Hepatocyte (in vitro differentiated cells): Measurements from ENCODE around the gene MUSK. TPM values are rescaled to one million over a fixed set of nuclear protein-coding genes. Genes with fewer than 3 reads are reported as not detected.

Source experiments
- DNase-seq: peaks from one replicate; pipeline ENCODE4 v3.0.0-alpha.2; 2016; ENCODE audit warnings: low spot score
- H2AFZ ChIP-seq: fragments of 200-600 bp; sonication (generic); 2 replicates; pipeline ENCODE4 v1.6.0; 2016; ENCODE audit warnings: antibody characterized with exemption, mild to moderate bottlenecking
- H3K27ac ChIP-seq: fragments of 200-600 bp; sonication (generic); 2 replicates; pipeline ENCODE4 v1.5.1; 2016; ENCODE audit warnings: mild to moderate bottlenecking
- H3K27me3 ChIP-seq: fragments of 200-600 bp; sonication (generic); 2 replicates; pipeline ENCODE4 v1.6.1; 2016
- H3K36me3 ChIP-seq: fragments of 200-600 bp; sonication (generic); replicated peaks from 2 replicates; pipeline ENCODE4 v1.5.1; 2016; ENCODE audit warnings: low read depth; ENCODE audit not compliant: insufficient read depth
- H3K4me1 ChIP-seq: fragments of 200-600 bp; sonication (generic); 2 replicates; pipeline ENCODE4 v1.5.1; 2016; ENCODE audit warnings: mild to moderate bottlenecking, moderate library complexity; ENCODE audit not compliant: insufficient read depth
- H3K4me2 ChIP-seq: fragments of 200-600 bp; sonication (generic); 2 replicates; pipeline ENCODE4 v1.6.0; 2016
- H3K4me3 ChIP-seq: fragments of 200-600 bp; sonication (generic); 2 replicates; pipeline ENCODE4 v1.5.1; 2016; ENCODE audit warnings: mild to moderate bottlenecking
- H3K79me2 ChIP-seq: fragments of 200-600 bp; sonication (generic); 2 replicates; pipeline ENCODE4 v1.6.0; 2017; ENCODE audit warnings: mild to moderate bottlenecking
- H3K9me2 ChIP-seq: fragments of 200-600 bp; sonication (generic); replicated peaks from 2 replicates; pipeline ENCODE4 v1.6.0; 2017; ENCODE audit warnings: mild to moderate bottlenecking; ENCODE audit not compliant: insufficient read depth
- H3K9me3 ChIP-seq: fragments of 200-600 bp; sonication (generic); 2 replicates; pipeline ENCODE4 v1.5.1; 2016; ENCODE audit warnings: low read depth, mild to moderate bottlenecking
- H4K20me1 ChIP-seq: fragments of 200-600 bp; sonication (generic); 2 replicates; pipeline ENCODE4 v1.6.0; 2016; ENCODE audit warnings: mild to moderate bottlenecking; ENCODE audit not compliant: insufficient read depth, poor library complexity, severe bottlenecking
- CTCF ChIP-seq: fragments of 200-600 bp; sonication (generic); IDR thresholded peaks from 2 replicates; pipeline ENCODE4 v1.5.1; 2016; ENCODE audit warnings: antibody characterized with exemption, mild to moderate bottlenecking; ENCODE audit not compliant: poor library complexity
- EZH2 ChIP-seq: fragments of 200-600 bp; sonication (generic); IDR thresholded peaks from 2 replicates; pipeline ENCODE4 v1.6.1; 2016; ENCODE audit warnings: antibody characterized with exemption, mild to moderate bottlenecking, borderline replicate concordance
- EZH2phosphoT487 ChIP-seq: fragments of 200-600 bp; sonication (generic); IDR thresholded peaks from one replicate; pipeline ENCODE4 v1.6.1; 2018; ENCODE audit warnings: antibody characterized with exemption, mild to moderate bottlenecking, low read depth, moderate library complexity; ENCODE audit not compliant: unreplicated experiment, severe bottlenecking
- WGBS: methylation state at CpG from one replicate; pipeline ENCODE4 v1.1.6; 2016; ENCODE audit warnings: low lambda C conversion rate; ENCODE audit errors: missing lambda C conversion rate; 5-methylcytosine and 5-hydroxymethylcytosine counted together
- polyA plus RNA-seq: library from polyadenylated mRNA; unstranded; fragments of >200 nt; fragmentation: Nextera tagmentation; extraction: Ambion mirVana; gene quantifications from 2 replicates; pipeline ENCODE4 v1.2.1, GENCODE V29; 2016
- total RNA-seq: library from RNA; depleted of rRNA; stranded (reverse); fragments of >200 nt; gene quantifications from 2 replicates; pipeline ENCODE4 v1.2.3, GENCODE V29; 2014

Gene MUSK
- total and polyA plus RNA-seq, 2 experiments from 2014 or later: 0.47 TPM; not detected in 1

- H3K9me3 ChIP-seq: no peaks in the 10 kb centered on the region
- no peak overlapping the region for H2AFZ ChIP-seq
- no peaks in the 10 kb centered on the region for H3K9me2 ChIP-seq
- no peaks in the 10 kb centered on the region for H3K27me3 ChIP-seq
- no peak overlapping the region for H3K4me3 ChIP-seq
- H3K4me1 ChIP-seq: no peaks in the 10 kb centered on the region
- H3K4me2 ChIP-seq: no peak overlapping the region
- H3K36me3 ChIP-seq: no peaks in the 10 kb centered on the region
- H3K27ac ChIP-seq: no peak overlapping the region
- no peaks in the 10 kb centered on the region for H3K79me2 ChIP-seq
- H4K20me1 ChIP-seq: no peaks in the 10 kb centered on the region
- TF ChIP-seq CTCF (no peak), EZH2phosphoT487 (no peak)
- no peak for DNase-seq
These were observed 89.6 kb downstream of the MUSK start for GRCh38 chr9:110758201-110758600.

GRCh38 chr9:110762783-110763182 lies 94.2 kb downstream of the MUSK start:
- TF ChIP-seq CTCF: no peak
- TF ChIP-seq EZH2: no peak
- TF ChIP-seq EZH2phosphoT487: no peak
- H3K9me3 ChIP-seq: no peaks in the 10 kb centered on the region
- no peak overlapping the region for H2AFZ ChIP-seq
- 74% methylated on average over 2 of the region's 2 CpGs for WGBS
- no peaks in the 10 kb centered on the region for H3K4me1 ChIP-seq
- H3K27me3 ChIP-seq: no peaks in the 10 kb centered on the region
- H3K4me3 ChIP-seq: no peak overlapping the region
- no peak for DNase-seq
- H3K9me2 ChIP-seq: no peaks in the 10 kb centered on the region
- no peaks in the 10 kb centered on the region for H3K79me2 ChIP-seq
- no peak overlapping the region for H3K27ac ChIP-seq
- no peaks in the 10 kb centered on the region for H4K20me1 ChIP-seq
- no peak overlapping the region for H3K4me2 ChIP-seq
- no peaks in the 10 kb centered on the region for H3K36me3 ChIP-seq

GRCh38 chr9:110763568-110763967 lies 95.0 kb downstream of the MUSK start:
- DNase-seq: no peak
- H3K79me2 ChIP-seq: no peaks in the 10 kb centered on the region
- TF ChIP-seq EZH2 (no peak), CTCF (no peak), EZH2phosphoT487 (no peak)
- no peaks in the 10 kb centered on the region for H3K9me2 ChIP-seq
- H3K36me3 ChIP-seq: no peaks in the 10 kb centered on the region
- no peak overlapping the region for H3K4me2 ChIP-seq
- 92% methylated on average over 1 of the region's 1 CpG for WGBS
- H2AFZ ChIP-seq: no peak overlapping the region
- H4K20me1 ChIP-seq: no peaks in the 10 kb centered on the region
- H3K4me3 ChIP-seq: no peak overlapping the region
- no peaks in the 10 kb centered on the region for H3K9me3 ChIP-seq
- H3K4me1 ChIP-seq: no peaks in the 10 kb centered on the region
- no peak overlapping the region for H3K27ac ChIP-seq
- H3K27me3 ChIP-seq: no peaks in the 10 kb centered on the region

- Histone ChIP-seq H3K4me2 (no peak overlapping the region), H2AFZ (no peak overlapping the region), H3K4me1 (no peaks in the 10 kb centered on the region), H3K9me2 (no peaks in the 10 kb centered on the region), H3K4me3 (no peak overlapping the region), H3K36me3 (no peaks in the 10 kb centered on the region), H4K20me1 (no peaks in the 10 kb centered on the region), H3K27me3 (no peaks in the 10 kb centered on the region), H3K9me3 (no peaks in the 10 kb centered on the region), H3K27ac (no peak overlapping the region), H3K79me2 (no peaks in the 10 kb centered on the region)
- TF ChIP-seq EZH2phosphoT487: no peak
- no peak for TF ChIP-seq CTCF
- no peak for TF ChIP-seq EZH2
- 83% methylated on average over 3 of the region's 3 CpGs for WGBS
- no peak for DNase-seq
These were observed 95.4 kb downstream of the MUSK start for GRCh38 chr9:110764006-110764405.
